Upper lobe of left lung (tissue), 6 donors: ENCODE results near the gene MPEG1. TPM values are rescaled to one million over a fixed set of nuclear protein-coding genes. Genes with fewer than 3 reads are reported as not detected.

Experiments used
- ATAC-seq, 2 donors: fragments of 200-7000 bp; cut with Tn5 transposase; one replicate each; pipeline ENCODE4 v1.9.1; 2022; ENCODE audit warnings: mild to moderate bottlenecking in 2 of 2, moderate library complexity in 2 of 2; ENCODE audit not compliant: low FRiP score in 2 of 2
- DNase-seq, 2 donors: peaks; one replicate each; pipeline ENCODE4 v3.0.0-alpha.2; 2019 to 2020
- H3K27ac ChIP-seq, 4 donors: fragments of 200-600 bp; sonication (generic); one replicate each; pipeline ENCODE4 v1.5.1; 2016 to 2019
- H3K27me3 ChIP-seq, 4 donors: fragments of 200-600 bp; sonication (generic); one replicate each; pipeline ENCODE4 v1.5.1; 2017 to 2019
- H3K36me3 ChIP-seq, 4 donors: fragments of 200-600 bp; sonication (generic); one replicate each; pipeline ENCODE4 v1.5.1; 2016 to 2019
- H3K4me1 ChIP-seq, 4 donors: fragments of 200-600 bp; sonication (generic); one replicate each; pipeline ENCODE4 v1.5.1; 2018 to 2019
- H3K4me3 ChIP-seq, 4 donors: fragments of 200-600 bp; sonication (generic); one replicate each; pipeline ENCODE4 v1.5.1; 2017 to 2019; ENCODE audit warnings: mild to moderate bottlenecking in 2 of 4, moderate library complexity in 1 of 4
- H3K9me3 ChIP-seq, 4 donors: fragments of 200-600 bp; sonication (generic); one replicate each; pipeline ENCODE4 v1.5.1; 2018 to 2019
- CTCF ChIP-seq, 6 experiments: fragments of 450-650 bp in 4 of 6; fragments of 200-600 bp in 2 of 6; sonication (generic) in 2 of 6; IDR thresholded peaks; one replicate each; pipeline ENCODE4 v1.5.1; 2016 to 2019; ENCODE audit warnings: antibody characterized with exemption in 6 of 6
- EP300 ChIP-seq, 4 donors: sonication (generic); formaldehyde crosslinking; IDR thresholded peaks; one replicate each; pipeline ENCODE4 v1.5.1; 2017; ENCODE audit warnings: antibody characterized with exemption in 4 of 4, control low read depth in 2 of 4
- POLR2A ChIP-seq, 4 donors: fragments of 450-650 bp; IDR thresholded peaks; one replicate each; pipeline ENCODE4 v1.5.1; 2016 to 2017; ENCODE audit warnings: antibody characterized with exemption in 4 of 4, mild to moderate bottlenecking in 2 of 4
- POLR2AphosphoS5 ChIP-seq, 2 donors: sonication (generic); formaldehyde crosslinking; IDR thresholded peaks; one replicate each; pipeline ENCODE4 v1.5.1; 2017; ENCODE audit warnings: antibody characterized with exemption in 2 of 2
- WGBS, 2 donors: methylation state at CpG; one replicate each; pipeline ENCODE4 v1.1.5; 2017 to 2018; 5-methylcytosine and 5-hydroxymethylcytosine counted together
- total RNA-seq, 6 donors: library from RNA; depleted of rRNA in 4 of 6; stranded (reverse); fragments of >200 nt in 4 of 6; gene quantifications; one replicate each; pipeline versions ENCODE4 v1.1.0 to v1.2.1, GENCODE V29; 2016 to 2021
- donor health status: DM: no; HTN: no; CAD: no; lungs with moderate emphysema.
- donor health status: DM: no; HTN: yes; CAD: no; lungs with severe emphysema.

Gene MPEG1
- total RNA-seq, 6 donors from 2014 or later = 5.5 to 59.2 (median 25.1) TPM

- Histone ChIP-seq H3K36me3 (no peaks in the 10 kb centered on the region), H3K4me1 (no peaks in the 10 kb centered on the region), H3K27ac (no peak overlapping the region), H3K9me3 (no peaks in the 10 kb centered on the region), H3K27me3 (no peaks in the 10 kb centered on the region), H3K4me3 (no peak overlapping the region)
- TF ChIP-seq POLR2AphosphoS5 (IDR thresholded peaks at IDR 0.05) = no peak
- TF ChIP-seq EP300 (IDR thresholded peaks at IDR 0.05) = no peak
- no peak for TF ChIP-seq CTCF (IDR thresholded peaks at IDR 0.05)
- no peak for TF ChIP-seq POLR2A (IDR thresholded peaks at IDR 0.05)
- DNase-seq = no peak
- ATAC-seq = no peak
Observed at GRCh38 chr11:59240322-59240721, 27.6 kb upstream of the MPEG1 start.

- ATAC-seq = no peak
- peaks cover 13 to 35% (median 22%) of the 10 kb centered on the region in 4 donors for H3K4me1 ChIP-seq
- H3K9me3 ChIP-seq = no peaks in the 10 kb centered on the region
- H3K4me3 ChIP-seq = no peak overlapping the region
- DNase-seq = no peak
- WGBS, 2 donors = 48 to 65% methylated on average over 2 of the region's 2 CpGs
- no peaks in the 10 kb centered on the region for H3K27me3 ChIP-seq
- TF ChIP-seq EP300 (IDR thresholded peaks at IDR 0.05) = no peak
- TF ChIP-seq POLR2AphosphoS5 (IDR thresholded peaks at IDR 0.05) = no peak
- TF ChIP-seq POLR2A (IDR thresholded peaks at IDR 0.05) = no peak
- H3K27ac ChIP-seq = no peak overlapping the region
- no peaks in the 10 kb centered on the region for H3K36me3 ChIP-seq
Observed at GRCh38 chr11:59226396-59226795, 13.7 kb upstream of the MPEG1 start.

- no peak for ATAC-seq
- no peaks in the 10 kb centered on the region for H3K9me3 ChIP-seq
- 66 to 80% methylated on average over 1 of the region's 1 CpG for WGBS, 2 donors
- H3K27ac ChIP-seq = peak overlapping the region in 3 of 4 donors; percentile 56 to 79 (median 70)
- no peaks in the 10 kb centered on the region for H3K27me3 ChIP-seq
- TF ChIP-seq EP300 (IDR thresholded peaks at IDR 0.05) (no peak), POLR2AphosphoS5 (IDR thresholded peaks at IDR 0.05) (no peak), CTCF (IDR thresholded peaks at IDR 0.05) (no peak), POLR2A (IDR thresholded peaks at IDR 0.05) (no peak)
- peaks cover 13 to 35% (median 22%) of the 10 kb centered on the region in 4 donors for H3K4me1 ChIP-seq
- no peaks in the 10 kb centered on the region for H3K36me3 ChIP-seq
- H3K4me3 ChIP-seq = no peak overlapping the region
- no peak for DNase-seq
Observed at GRCh38 chr11:59225017-59225416, 12.3 kb upstream of the MPEG1 start.

- Histone ChIP-seq H3K36me3 (no peaks in the 10 kb centered on the region), H3K9me3 (no peaks in the 10 kb centered on the region), H3K27ac (peak overlapping the region; percentile 56 to 79 (median 70)), H3K4me3 (no peak overlapping the region), H3K27me3 (no peaks in the 10 kb centered on the region), H3K4me1 (peaks cover 13 to 35% (median 22%) of the 10 kb centered on the region in 4 donors)
- DNase-seq = no peak
- 20 to 23% methylated on average over 4 of the region's 4 CpGs for WGBS, 2 donors
- ATAC-seq = peak; percentile 70 to 78
- peak in 1 of 4 donors; percentile 48 for TF ChIP-seq EP300 (IDR thresholded peaks at IDR 0.05)
- no peak for TF ChIP-seq CTCF (IDR thresholded peaks at IDR 0.05)
- peak in 1 of 4 donors; percentile 40 for TF ChIP-seq POLR2A (IDR thresholded peaks at IDR 0.05)
- peak in 1 of 2 donors; percentile 63 for TF ChIP-seq POLR2AphosphoS5 (IDR thresholded peaks at IDR 0.05)
Observed at GRCh38 chr11:59224351-59224928, 11.7 kb upstream of the MPEG1 start.

- DNase-seq (no peak), ATAC-seq (peak in 1 of 2 donors; percentile 33)
- H3K9me3 ChIP-seq = no peaks in the 10 kb centered on the region
- TF ChIP-seq EP300 (IDR thresholded peaks at IDR 0.05) = no peak
- TF ChIP-seq POLR2A (IDR thresholded peaks at IDR 0.05) = peak in 1 of 4 donors; percentile 11
- H3K36me3 ChIP-seq = no peaks in the 10 kb centered on the region
- peaks cover 13 to 35% (median 22%) of the 10 kb centered on the region in 4 donors for H3K4me1 ChIP-seq
- peak overlapping the region; percentile 56 to 79 (median 70) for H3K27ac ChIP-seq
- H3K4me3 ChIP-seq = no peak overlapping the region
- WGBS, 2 donors = 48 to 53% methylated on average over 2 of the region's 2 CpGs
- H3K27me3 ChIP-seq = no peaks in the 10 kb centered on the region
Observed at GRCh38 chr11:59223611-59224010, 10.9 kb upstream of the MPEG1 start.

- Histone ChIP-seq H3K4me1 (peaks cover 13 to 35% (median 22%) of the 10 kb centered on the region in 4 donors), H3K27ac (peak overlapping the region; percentile 43 to 79 (median 62)), H3K27me3 (no peaks in the 10 kb centered on the region), H3K4me3 (no peak overlapping the region), H3K9me3 (no peaks in the 10 kb centered on the region), H3K36me3 (no peaks in the 10 kb centered on the region)
- WGBS, 2 donors = 95 to 100% methylated on average over 1 of the region's 1 CpG
- ATAC-seq (no peak), DNase-seq (no peak)
- TF ChIP-seq EP300 (IDR thresholded peaks at IDR 0.05) = no peak
- TF ChIP-seq POLR2A (IDR thresholded peaks at IDR 0.05) = no peak
- no peak for TF ChIP-seq POLR2AphosphoS5 (IDR thresholded peaks at IDR 0.05)
- TF ChIP-seq CTCF (IDR thresholded peaks at IDR 0.05) = no peak
Observed at GRCh38 chr11:59223177-59223576, 10.4 kb upstream of the MPEG1 start.
